ENCODE data around the gene EIF3I. TPM values are rescaled to one million over a fixed set of nuclear protein-coding genes. Genes with fewer than 3 reads are reported as not detected.

Gene EIF3I
- total and polyA plus RNA-seq, 2 experiments from 2014 or later = 228 to 274 TPM

GRCh38 chr1:32181065-32181464, 41.1 kb upstream of the EIF3I start:
- no peaks in the 10 kb centered on the region for H3K9me3 Mint-ChIP-seq
- peaks cover 55% of the 10 kb centered on the region for H3K36me3 Mint-ChIP-seq (ENCODE audit: low read depth)
- H3K27me3 Mint-ChIP-seq (ENCODE audit: insufficient read depth, low read depth, poor library complexity) = peaks cover 14% of the 10 kb centered on the region
- H3K9me2 ChIP-seq (ENCODE audit: insufficient read depth) = no peaks in the 10 kb centered on the region
- no peak overlapping the region for H3K27ac ChIP-seq (ENCODE audit: low read depth)
- no peak for TF ChIP-seq CTCF (conservative IDR thresholded peaks at IDR 0.05; ENCODE audit: low read depth in 2 of 2)
- TF ChIP-seq EZH2phosphoT487 (IDR thresholded peaks at IDR 0.05; ENCODE audit: unreplicated experiment) = no peak
- no peak for TF ChIP-seq CREB1 (CRISPR knock-in tag; IDR thresholded peaks at IDR 0.05; ENCODE audit: low read depth)
- TF ChIP-seq ZNF114 (CRISPR knock-in tag; IDR thresholded peaks at IDR 0.05) = no peak
- no peak for TF ChIP-seq POLR2AphosphoS5 (IDR thresholded peaks at IDR 0.05; ENCODE audit: low read depth)
- no peak for TF ChIP-seq STAT1 (IDR thresholded peaks at IDR 0.05; ENCODE audit: unreplicated experiment)
- H3K27ac Mint-ChIP-seq = peak overlapping the region; percentile 88; the same call in 1 of the 2 replicates
- peak overlapping the region; percentile 93 for H3K4me3 ChIP-seq
- H3K4me2 ChIP-seq = peak overlapping the region; percentile 97
- no peak overlapping the region for H2AFZ ChIP-seq
- no peak for ATAC-seq
- no peak for DNase-seq (ENCODE audit: low spot score)
- peaks cover 29% of the 10 kb centered on the region for H3F3A ChIP-seq (replicated peaks; ENCODE audit: low read depth)
- peaks cover 28% of the 10 kb centered on the region for H4K20me1 ChIP-seq (replicated peaks; ENCODE audit: insufficient read depth)
- H3K36me3 ChIP-seq (ENCODE audit: insufficient read depth) = peaks cover 23% of the 10 kb centered on the region
- peaks cover 30% of the 10 kb centered on the region for H3K4me1 ChIP-seq (ENCODE audit: insufficient read depth)
- peaks cover 54% of the 10 kb centered on the region for H3K79me2 ChIP-seq (replicated peaks; ENCODE audit: insufficient read depth)
- no peaks in the 10 kb centered on the region for H3K27me3 ChIP-seq (ENCODE audit: insufficient read depth)
- H3K4me3 Mint-ChIP-seq = peak overlapping the region; percentile 95
- H3K4me1 Mint-ChIP-seq = peaks cover 40% of the 10 kb centered on the region

- H3K36me3 ChIP-seq (ENCODE audit: insufficient read depth) = peaks cover 25% of the 10 kb centered on the region
- DNase-seq (ENCODE audit: low spot score) (no peak), ATAC-seq (no peak)
- H4K20me1 ChIP-seq (replicated peaks; ENCODE audit: insufficient read depth) = peaks cover 28% of the 10 kb centered on the region
- Mint-ChIP-seq H3K9me3 (no peaks in the 10 kb centered on the region), H3K4me1 (peaks cover 45% of the 10 kb centered on the region), H3K36me3 (ENCODE audit: low read depth) (peaks cover 60% of the 10 kb centered on the region), H3K27ac (no peak overlapping the region), H3K4me3 (peak overlapping the region; percentile 95), H3K27me3 (ENCODE audit: insufficient read depth, low read depth, poor library complexity) (peaks cover 14% of the 10 kb centered on the region)
- peak overlapping the region; percentile 93; the same call in 1 of the 2 replicates for H3K4me3 ChIP-seq
- no peaks in the 10 kb centered on the region for H3K9me2 ChIP-seq (ENCODE audit: insufficient read depth)
- H3K27me3 ChIP-seq (ENCODE audit: insufficient read depth) = no peaks in the 10 kb centered on the region
- H3K79me2 ChIP-seq (replicated peaks; ENCODE audit: insufficient read depth) = peaks cover 59% of the 10 kb centered on the region
- no peak overlapping the region for H2AFZ ChIP-seq
- peaks cover 30% of the 10 kb centered on the region for H3K4me1 ChIP-seq (ENCODE audit: insufficient read depth)
- H3K4me2 ChIP-seq = peak overlapping the region; percentile 97; the same call in 1 of the 2 replicates
- peaks cover 29% of the 10 kb centered on the region for H3F3A ChIP-seq (replicated peaks; ENCODE audit: low read depth)
- no peak overlapping the region; the same call in 1 of the 2 replicates for H3K27ac ChIP-seq (ENCODE audit: low read depth)
- TF ChIP-seq STAT1 (IDR thresholded peaks at IDR 0.05; ENCODE audit: unreplicated experiment) (no peak), EZH2phosphoT487 (IDR thresholded peaks at IDR 0.05; ENCODE audit: unreplicated experiment) (no peak), JUNB (IDR thresholded peaks at IDR 0.05; ENCODE audit: unreplicated experiment) (no peak), ZNF114 (CRISPR knock-in tag; IDR thresholded peaks at IDR 0.05) (no peak), ZNF462 (CRISPR knock-in tag; IDR thresholded peaks at IDR 0.05) (no peak), ZNF331 (CRISPR knock-in tag; IDR thresholded peaks at IDR 0.05; ENCODE audit: low read depth) (no peak), ETS1 (IDR thresholded peaks at IDR 0.05) (no peak)
Measured at GRCh38 chr1:32181563-32181962, 40.6 kb upstream of the EIF3I start.

Measured in GM23338 (cell line).